Measurements from ENCODE around the gene NME3.

Gene NME3

GRCh38 chr16:1721372-1721771 is 50.0 kb downstream of the NME3 start:
- no peak for DNase-seq

Data from right forelimb (tissue), 1 donor.